SKM-1 treated with dmso at 0.1 percent for 144 hours (cell line): ENCODE measurements around the gene MCC.

Experiments
- DNase-seq: peaks from one replicate; lab custom pipeline; 2025; ENCODE audit not compliant: unreplicated experiment; lab: John Stamatoyannopoulos, UW

The MCC gene

GRCh38 chr5:113017881-113018635, 470.2 kb downstream of the MCC start:
- DNase-seq, result no peak

GRCh38 chr5:113005454-113005853, 482.8 kb downstream of the MCC start:
- DNase-seq, result no peak

DNA sequence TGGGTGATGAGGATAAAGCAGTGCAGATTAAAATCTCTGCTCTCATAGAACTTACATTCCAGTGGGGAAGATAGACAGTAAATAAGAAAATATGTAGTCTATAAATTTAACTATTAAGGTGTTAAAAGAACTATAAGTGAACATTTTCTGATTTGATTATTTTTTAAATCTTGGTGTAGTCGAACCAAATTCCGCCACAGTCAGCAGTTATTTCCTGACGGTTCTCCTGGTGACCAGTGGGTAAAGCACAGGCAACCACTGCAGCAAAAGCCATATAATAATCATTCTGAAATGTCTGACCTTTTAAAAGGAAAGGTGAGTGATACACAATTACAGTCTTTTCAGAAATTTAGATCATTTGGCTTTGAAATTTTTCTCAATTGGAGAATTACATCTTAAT, 484.5 kb downstream of the MCC start:
- DNase-seq, result no peak

- no peak for DNase-seq
Measured at GRCh38 chr5:113002423-113002822, 485.8 kb downstream of the MCC start.

DNA sequence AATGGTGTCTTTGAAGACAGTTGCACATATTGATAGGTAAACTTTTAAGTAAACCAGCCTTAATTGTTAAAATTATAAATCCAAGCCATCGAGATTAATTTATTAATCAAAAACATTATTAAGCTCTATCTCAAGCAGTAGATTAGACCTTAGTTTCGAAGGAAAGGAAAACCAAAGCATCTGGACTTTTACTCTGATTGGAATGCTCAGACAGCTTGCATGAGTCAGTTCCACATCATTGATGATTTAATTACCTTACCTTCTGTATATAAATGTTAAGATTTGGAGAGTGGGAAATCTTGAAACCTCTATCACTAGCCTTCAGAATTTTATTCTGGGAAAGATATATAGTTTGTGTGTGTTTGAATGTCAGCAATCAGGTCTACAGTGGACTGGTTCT, 487.8 kb downstream of the MCC start:
- DNase-seq, result no peak

DNA sequence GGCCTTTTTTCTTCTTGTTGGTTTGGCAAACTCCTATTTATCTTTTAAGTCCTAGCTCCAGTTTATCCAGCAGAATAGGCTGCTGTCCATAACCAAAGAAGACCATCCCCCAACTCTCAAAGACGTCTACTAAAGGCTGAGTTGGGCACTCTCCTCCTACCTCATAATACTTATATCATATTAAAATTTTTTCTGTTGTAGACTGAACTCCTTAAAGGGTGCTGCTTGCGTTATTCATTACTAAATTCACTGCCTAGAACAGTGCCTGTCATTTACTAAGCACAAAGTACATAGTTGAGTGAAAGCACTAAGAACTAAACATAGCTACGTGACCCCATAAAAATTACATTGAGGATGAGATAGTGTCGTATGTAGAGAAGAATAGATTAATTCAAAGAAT, 490.0 kb downstream of the MCC start:
- DNase-seq, result no peak

GRCh38 chr5:112996830-112997374, 491.4 kb downstream of the MCC start:
- no peak for DNase-seq

- peak; percentile 41 for DNase-seq
Measured at GRCh38 chr5:112995764-112996618, 492.3 kb downstream of the MCC start.

DNA sequence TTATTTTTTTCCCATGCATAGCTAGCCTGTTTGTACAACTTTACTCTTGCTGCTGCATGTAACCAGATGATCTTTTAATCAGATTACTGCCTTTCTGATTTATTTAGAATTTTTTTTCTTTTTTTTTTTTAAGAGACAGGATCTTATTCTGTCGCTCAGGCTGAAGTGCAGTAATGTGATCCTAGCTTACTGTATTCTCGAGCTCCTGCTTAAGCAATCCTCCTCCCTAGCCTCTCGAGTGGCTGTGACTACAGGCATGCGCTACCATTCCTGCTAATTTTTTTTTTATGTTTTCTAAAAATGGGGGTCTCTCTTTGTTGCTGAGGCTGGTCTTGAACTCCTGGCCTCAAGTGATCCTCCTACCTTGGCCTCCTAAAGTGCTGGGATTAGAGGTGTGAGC, 502.0 kb downstream of the MCC start:
- DNase-seq, result no peak

- DNase-seq, result no peak
Measured at GRCh38 chr5:112983363-112983762, 504.9 kb downstream of the MCC start.

DNA sequence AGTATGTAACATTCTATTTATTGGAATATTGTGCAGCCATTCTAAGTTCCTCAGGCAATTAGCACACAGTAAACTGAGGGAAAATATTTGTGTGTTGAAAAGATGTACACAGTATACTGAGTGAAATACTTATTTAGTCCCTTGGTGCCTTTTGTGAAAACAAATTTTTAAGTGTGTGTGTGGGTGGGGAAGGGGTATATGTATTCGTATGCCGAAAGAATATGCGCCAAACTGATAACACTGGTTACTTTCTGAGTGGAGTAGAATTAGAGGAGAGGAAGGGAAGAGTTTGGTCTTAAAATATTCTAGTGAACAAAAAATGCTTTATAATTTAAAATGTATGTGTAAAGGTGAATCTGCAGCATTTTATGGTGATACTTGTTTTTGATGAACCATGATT, 508.5 kb downstream of the MCC start:
- DNase-seq, result no peak

GRCh38 chr5:112978836-112979235, 509.4 kb downstream of the MCC start:
- DNase-seq, result no peak

DNA sequence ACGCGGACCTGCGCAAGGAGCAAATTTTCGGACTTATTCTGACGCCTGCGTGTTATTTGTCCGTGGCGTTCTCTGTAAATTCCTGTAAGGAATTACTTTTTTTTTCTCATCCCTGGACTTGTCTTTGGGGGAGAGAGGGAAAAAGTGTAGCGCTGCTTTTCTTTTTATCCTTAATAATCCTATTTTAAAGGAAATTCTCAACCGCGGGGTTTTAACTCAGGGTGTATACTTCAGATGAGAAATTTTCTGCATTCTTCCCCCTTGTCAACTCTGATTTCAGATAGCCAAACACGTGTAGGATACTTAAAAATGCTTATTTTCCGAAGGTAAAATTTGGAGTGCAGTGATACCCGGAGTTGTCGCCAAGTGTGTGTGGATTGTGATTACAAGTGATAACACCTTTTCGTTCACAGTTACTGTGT, 510.8 kb downstream of the MCC start:
- no peak for DNase-seq

DNA sequence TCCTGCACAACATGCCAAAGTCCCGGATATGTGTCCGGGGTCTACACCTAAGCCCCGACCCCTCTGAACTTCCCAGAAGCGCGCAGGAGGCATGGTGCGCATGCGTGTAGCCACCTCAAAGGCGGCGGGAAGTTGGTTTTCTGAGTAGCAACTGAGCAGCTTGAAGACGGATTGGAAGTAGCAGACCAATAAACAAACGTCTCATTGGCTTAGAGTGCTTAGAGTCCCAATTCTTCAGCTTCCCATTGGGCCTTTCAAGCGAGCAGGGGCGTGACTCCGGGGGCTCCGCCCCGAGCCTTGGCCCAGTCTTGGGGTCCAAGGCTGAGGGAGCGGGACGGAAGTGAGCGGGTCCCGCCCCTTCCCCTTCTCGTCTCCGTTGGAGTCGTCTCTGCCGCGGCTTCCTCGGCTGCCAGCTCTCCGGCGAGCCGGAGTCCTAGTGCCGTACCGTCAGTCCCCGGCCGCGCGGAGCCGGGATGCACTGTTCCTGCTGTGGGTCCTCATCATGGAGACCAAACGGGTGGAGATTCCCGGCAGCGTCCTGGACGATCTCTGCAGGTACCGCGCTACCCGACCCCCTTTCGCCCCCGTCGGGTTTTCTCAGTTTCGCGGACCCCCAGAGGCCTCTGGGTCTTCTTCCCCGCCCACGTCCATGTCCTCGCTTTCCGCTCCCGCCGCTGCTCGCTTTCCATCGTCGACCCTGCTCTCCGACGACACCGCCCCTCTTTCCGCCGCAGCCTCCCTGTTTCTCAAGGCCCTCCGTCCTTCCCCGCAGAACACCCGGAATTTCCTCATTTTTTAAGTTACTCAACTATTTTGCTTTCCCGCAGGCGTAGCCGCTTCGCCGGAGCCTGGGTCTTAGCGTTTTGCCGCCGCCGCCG, 511.6 kb downstream of the MCC start, which contains the start of gene DCP2:
Gene DCP2 (plus strand): TSS at position 367 of the 878 bp plus-strand sequence. CDS start 136 bp downstream, at position 503.
- DNase-seq, result peak; percentile 99

DNA sequence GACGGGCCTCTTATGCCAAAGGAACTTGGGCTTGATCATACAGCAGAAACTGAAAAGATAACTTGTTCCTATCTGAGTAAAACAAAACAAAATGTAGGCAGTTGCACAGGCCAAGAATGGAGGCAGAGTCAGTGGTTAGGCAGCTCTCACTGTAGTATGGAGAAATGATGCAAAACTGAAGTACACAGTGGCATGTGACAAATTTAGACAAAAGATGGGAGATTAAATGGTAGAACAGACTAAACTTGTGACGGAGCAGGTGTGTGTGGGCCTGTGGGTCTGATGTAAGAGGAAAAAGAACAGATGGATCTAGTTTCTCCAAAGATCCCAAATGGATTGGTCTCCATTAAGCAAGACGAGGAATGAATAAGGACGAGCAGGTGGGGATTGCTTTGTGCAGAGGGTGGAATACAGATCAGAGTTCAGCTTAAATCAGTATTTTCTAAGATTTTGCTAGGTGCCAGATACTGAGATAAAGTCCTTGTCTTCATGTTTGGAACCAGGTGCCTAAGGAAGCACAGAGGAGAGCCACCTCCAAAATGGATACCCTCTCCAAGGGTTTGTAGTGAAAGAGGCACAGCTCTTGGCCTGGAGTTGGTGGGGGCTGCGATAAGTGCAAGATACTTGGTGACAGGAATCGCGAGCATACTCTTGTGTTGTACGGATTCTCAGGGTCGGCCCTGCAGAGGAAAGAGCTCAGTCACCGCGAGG, 512.4 kb downstream of the MCC start:
- DNase-seq, result no peak

GRCh38 chr5:112974901-112975300, 513.4 kb downstream of the MCC start:
- no peak for DNase-seq

DNA sequence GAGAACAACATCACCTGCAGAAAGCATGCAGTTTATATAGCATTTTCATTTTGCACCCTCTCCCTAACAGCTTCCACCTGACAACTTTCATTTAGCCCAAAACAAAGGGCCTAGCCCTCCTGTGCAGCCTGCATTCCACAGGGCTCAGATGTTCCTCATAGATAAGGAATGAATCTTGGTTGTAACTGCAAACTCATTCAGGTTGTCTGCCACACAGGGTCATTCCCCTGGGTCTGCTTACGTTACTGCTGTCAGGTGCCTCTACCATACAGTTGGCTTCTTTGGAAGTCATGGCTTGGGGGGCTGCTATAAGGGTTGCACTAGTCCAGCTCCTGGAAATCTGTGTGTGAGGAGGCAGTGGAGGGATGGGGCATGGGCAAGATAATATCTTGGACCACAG, 514.3 kb downstream of the MCC start:
- no peak for DNase-seq

- no peak for DNase-seq
Measured at GRCh38 chr5:112973036-112973435, 515.2 kb downstream of the MCC start.
